Activated CD4-positive, CD25-positive, alpha-beta regulatory T cell treated with anti-CD3 and anti-CD28 coated beads, Interleukin-2, amount 50 U/mL, for 24 hours (primary cell): Measurements from ENCODE around the gene IL31.

ENCODE experiments used
- ATAC-seq, 2 donors: fragments of 150-1000 bp; cut with Tn5 transposase; one replicate each; pipeline ENCODE4 v1.10.0; 2021; ENCODE audit warnings: mild to moderate bottlenecking in 1 of 2, moderate library complexity in 1 of 2

Gene IL31

DNA sequence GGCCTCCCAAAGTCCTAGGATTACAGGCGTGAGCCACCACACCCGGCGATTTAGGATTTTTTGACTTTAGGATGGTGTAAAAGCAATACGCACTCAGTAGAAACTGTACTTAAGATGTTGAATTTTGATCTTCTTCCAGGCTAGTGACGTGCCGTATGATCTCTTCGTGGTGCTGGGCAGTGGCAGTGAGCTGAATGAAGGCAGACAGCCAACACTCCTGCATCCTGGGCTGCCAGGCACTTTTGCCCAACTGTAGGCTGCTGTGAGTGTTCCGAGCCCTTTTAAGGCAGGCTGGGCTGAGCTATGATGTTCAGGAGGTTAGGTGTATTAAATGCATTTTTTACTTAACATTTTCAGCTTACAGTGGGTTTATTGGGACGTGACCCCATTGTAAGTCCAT is 21.3 kb downstream of the IL31 start:
- no peak for ATAC-seq

DNA sequence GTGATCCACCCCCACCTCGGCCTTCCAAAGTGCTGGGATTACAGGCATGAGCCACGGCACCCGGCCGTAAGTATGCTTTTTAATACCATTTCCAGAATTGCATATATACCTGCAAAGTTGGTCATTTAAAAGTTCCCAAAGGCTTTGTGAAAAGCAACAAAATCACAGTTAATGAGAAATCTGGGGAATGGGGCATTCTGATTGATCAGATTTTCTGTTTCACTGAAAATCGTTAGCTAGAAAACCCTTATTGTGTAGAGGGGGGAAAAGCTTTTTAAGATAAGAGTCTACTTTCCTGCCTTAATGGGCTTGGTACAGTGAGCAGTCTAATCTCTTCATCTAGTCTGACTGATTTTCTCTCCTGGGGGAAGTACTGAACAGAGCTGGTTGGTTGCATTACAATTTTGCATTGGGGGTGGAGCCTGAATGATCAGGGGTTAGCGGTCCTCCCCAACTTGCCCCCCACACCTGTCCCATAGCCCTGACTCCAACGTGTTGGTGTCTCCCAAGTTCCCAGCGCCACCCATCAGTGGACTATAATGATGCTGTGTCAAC is 23.8 kb downstream of the IL31 start:
- no peak for ATAC-seq

DNA sequence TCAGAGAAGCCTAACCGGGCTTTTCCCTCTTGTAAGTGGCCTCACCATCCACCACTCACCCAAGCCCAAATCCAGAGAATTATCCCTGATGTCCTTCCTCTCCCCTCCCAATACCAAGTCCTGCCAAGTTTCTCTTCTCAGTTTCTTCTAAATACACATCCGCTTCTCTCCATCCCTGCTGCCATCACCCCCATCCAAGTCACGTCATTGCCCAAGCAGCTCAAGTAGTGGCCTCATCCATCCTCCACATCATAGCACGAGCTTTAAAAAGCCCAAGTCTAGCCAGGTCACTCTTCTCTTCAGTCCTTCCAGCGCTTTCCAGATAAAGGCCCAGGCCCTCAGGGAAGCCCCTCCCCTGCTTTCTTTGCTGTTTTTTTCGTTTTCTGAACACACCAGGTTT is 25.4 kb downstream of the IL31 start:
- ATAC-seq = no peak

- ATAC-seq = no peak
Observed at GRCh38 chr12:122147514-122148290, 26.3 kb downstream of the IL31 start.

- no peak for ATAC-seq
Observed at GRCh38 chr12:122145505-122146330, 28.3 kb downstream of the IL31 start.

DNA sequence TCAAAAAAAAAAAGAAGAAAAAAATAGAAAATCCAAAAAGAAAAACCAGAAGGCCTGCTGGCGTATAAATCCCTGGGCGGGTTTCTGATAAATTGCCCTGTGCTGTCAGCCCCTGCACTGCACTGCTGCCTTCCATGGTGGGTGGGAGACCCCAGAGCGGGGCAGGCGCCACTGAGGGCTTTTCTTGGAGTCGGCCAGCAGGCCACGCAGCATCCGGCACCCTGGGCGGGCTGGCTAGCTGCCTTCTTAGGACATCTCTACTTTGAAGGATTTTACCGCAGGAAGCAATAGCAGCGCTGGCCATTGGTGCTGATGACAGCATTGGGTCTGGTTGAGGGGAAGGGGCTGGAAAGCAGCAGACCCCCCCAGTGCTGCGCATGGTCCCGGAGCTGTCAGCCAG is 29.1 kb downstream of the IL31 start:
- no peak for ATAC-seq

DNA sequence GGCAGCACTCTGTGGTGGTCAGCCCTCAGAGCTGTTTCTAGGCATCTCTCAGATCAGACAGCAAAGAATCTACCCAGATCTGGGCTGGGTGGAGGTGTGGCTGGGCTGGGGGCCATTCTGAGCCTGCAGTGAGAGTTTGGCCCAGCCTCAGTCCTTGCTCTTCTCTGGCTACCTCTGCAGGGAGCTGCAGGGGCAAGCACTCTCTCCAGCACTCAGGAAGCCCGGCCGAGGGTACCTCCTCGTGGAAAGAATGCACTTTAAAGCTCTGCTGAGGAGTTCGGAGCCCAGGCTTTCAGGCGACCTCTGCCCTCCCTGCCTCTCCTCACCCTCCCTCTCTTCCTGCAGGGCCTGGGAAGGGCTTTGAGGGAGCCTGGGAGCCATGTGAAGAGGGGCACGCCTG is 31.2 kb downstream of the IL31 start:
- no peak for ATAC-seq

DNA sequence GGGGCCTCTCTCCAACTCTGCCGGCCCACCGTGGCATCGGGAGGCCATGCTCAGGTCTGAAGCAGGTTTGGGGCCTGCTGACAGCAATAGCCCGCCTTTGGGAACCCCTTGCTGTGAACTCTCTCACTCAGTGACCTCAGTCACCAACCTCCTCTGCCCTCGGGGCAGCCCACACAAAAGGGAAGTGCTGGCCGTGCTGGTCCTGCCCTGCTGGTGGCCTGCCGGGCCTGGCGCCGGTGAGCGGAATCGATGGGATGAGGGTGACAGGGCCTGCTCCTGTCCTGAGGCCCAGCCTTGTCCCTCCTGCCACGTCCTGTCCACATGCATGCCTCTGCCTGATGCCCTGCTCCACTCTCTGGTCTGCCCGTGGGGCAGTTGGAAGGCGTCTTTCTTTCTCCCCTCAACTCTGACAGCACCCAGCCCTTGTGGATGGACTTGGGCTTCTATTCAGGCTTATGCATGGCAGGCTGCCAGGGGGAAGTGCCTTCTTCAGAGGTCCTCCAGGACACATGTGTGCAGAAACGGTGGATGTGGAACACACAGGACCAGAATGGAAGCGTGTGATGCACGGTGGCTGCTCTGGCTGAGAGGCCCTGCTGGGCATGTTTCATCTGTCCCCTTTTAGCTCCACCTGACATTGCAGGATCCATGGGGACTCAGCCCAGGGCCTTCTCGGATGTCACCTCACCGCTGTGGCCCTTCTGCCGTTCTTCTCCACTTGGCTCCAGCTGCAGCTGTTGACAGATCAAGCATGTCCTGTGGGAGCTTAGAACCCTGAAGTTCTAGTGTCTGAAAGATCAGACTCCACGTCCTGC is 31.9 kb downstream of the IL31 start:
- ATAC-seq = no peak

DNA sequence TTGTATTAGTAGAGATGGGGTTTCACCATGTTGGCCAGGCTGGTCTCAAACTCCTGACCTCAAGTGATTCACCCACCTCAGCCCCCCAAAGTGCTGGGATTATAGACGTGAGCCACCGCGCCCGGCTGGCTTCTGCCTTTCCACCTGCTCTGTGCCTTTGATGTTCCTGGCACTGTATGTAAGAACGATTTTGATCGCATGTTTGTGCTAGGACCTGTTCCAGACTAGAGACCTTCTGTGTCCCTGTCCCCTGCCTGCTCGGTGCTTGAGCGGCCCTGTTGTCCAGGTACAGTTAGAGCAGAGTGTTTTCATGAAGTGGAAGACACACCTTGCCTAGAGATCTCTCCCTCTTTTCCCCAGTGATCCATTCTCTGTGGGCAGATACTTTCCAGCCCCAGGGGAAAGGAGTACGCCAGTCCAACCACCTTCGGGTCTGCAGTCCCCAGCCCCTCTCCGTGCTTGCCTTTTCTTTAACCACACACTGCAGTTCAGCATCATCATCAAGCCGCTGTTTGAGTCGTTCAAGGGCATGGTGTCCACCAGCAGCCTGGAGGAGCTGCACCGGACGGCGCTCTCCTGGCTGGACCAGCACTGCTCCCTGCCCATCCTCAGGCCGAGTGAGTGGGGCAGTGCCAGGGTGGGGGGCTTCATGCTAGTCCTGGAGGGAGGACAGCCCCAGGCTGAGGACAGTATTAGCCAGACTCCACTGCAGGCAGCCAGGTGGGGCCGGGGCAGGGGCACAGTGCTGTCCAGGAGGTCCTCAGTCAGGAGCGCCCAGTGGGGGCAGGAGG is 33.4 kb downstream of the IL31 start:
- no peak for ATAC-seq

- no peak for ATAC-seq
Observed at GRCh38 chr12:122139941-122140340, 34.1 kb downstream of the IL31 start.

GRCh38 chr12:122139266-122139665 is 34.8 kb downstream of the IL31 start:
- ATAC-seq = no peak

DNA sequence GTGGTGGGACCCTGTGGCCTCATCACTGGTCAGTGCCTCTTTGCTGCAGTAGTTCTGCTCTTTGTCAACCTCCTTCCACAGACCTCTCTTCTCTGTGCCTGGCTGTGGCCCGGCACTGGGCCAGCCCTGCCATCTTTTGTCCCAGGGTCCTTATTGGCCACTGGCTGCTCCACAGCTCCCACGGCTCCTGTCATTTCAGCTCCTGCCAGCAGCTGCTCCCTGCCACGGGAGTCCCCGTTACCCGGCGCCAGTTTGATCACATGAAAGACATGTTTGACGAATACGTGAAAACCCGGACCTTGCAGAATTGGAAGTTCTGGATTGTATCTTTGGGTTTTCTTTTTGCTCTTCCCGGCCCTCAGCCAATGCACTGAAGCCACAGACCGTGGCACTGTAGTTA is 35.4 kb downstream of the IL31 start:
- no peak for ATAC-seq

- no peak for ATAC-seq
Observed at GRCh38 chr12:122138181-122138580, 35.8 kb downstream of the IL31 start.

DNA sequence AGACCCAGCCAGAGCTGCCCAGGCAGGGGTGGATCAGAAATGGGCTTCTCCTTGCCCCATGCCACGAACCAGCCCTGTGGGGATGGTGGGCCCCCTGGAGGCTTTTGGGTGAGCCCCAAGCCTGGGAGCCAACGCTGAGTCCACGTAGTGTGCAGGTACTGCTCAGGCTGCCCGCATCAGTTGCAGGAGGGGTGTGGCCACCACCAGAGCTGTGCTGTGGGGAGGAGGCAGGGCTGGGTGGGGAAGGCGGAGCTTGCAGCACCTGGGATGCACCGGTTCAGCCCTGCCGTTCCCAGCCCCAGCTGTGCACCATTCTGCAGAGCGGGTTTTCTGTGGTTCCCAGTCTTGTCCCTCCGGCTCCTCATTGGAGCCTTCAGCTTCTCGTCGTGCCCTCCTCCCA is 36.3 kb downstream of the IL31 start:
- ATAC-seq = peak in 1 of 2 donors; percentile 25

- ATAC-seq = no peak
Observed at GRCh38 chr12:122137229-122137628, 36.8 kb downstream of the IL31 start.

DNA sequence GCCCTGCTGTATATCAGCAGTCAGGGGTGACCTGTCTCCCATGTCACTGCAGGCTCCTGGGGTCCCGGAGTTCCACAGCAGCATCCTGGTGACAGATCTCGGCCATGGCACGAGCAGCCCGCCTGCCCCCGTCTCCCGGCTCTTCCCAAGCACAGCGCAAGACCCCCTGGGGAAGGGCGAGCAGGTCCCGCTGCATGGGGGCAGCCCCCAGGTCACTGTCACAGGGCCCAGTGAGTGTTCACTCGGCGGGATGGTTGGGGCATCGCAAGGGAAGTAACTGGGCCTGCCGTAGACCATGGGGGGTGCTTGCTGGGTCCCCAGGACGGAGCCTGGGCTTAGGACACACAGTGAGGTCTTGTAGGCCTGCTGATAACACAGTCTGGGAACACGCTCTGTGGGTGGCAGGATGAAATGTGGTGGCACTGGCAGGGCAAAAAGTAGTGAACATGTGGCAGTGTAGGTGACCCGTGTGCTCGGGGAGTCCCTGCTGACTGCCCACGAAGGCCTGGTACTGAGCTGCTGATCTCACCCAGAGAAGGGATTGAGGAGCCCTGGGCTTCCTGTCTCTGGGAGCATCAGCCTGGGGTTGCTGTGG is 38.5 kb downstream of the IL31 start:
- no peak for ATAC-seq

GRCh38 chr12:122133192-122133950 is 40.6 kb downstream of the IL31 start:
- ATAC-seq = no peak

- ATAC-seq = no peak
Observed at GRCh38 chr12:122130150-122130549, 43.9 kb downstream of the IL31 start.

DNA sequence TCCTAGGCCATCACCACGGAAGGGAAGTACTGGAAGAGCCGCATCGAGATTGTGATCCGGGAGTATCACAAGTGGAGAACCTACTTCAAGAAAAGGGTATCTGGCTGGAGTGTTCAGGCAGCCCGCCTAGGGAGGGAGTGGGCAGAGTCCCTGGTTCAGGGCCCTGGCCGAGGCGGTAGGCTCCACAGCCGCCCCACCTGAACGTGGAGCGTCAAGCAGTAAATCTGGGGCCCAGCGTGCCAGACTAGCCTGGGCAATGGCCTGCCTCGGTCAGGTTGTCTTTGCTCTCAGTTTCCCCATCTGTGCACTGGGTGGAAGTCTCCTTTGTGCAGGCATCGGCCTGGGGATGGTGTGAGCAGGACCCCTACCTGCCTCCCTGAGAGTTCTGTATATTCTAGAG is 44.9 kb downstream of the IL31 start:
- no peak for ATAC-seq

- ATAC-seq = no peak
Observed at GRCh38 chr12:122128481-122128880, 45.5 kb downstream of the IL31 start.

GRCh38 chr12:122127839-122128238 is 46.2 kb downstream of the IL31 start:
- ATAC-seq = no peak
